Measurements from ENCODE around the gene ZFP90.

DNA sequence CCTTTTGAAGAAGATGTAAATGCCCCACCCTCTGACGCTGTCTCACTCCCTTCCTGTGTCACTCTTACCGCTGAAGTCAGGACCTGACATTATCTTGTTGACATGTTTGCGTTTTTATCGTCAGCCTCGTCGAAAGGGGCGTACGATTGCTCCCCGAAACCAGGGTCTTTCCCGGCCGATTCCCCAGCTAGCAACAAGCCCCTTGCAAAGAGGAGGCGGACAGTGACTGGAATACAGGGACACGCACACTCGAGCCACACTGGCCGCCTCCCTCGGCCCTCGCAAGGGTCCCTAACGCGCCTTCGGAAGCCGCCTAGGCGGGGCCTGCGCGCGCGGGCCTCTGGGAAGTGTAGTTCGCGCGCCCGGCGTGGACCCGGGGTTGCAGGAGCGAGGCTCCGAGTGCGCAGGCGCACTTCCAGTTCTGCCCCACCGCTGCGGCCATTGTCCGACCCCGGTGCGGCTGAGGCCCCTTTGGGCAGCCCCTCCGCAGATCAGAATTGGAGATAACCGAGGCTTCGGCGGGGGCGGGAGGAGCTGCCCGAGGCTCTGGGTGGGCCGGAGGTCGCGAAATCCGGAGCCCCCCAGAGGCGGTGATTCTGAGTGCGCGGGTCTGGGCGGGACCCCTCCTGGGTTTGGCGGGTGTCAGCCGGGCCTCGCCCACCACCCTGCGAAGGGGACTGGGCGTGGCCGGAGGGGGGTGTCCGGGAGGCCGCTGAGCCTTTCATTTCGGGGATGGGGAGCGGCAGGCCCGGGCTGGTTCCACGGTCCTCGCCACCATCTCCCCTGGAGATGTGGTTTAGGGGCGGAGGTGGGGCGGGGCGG, at the start of gene ZFP90:
- TF ChIP-seq CTCF (conservative IDR thresholded peaks at IDR 0.05 in 1 of 2, IDR thresholded peaks at IDR 0.05 in 1 of 2; ENCODE audit: low read depth in 1 of 2, low read length in 2 of 2) (no peak), EZH2 (IDR thresholded peaks at IDR 0.05; ENCODE audit: low read length, missing control alignments) (no peak)
